Mesodermal cell (in vitro differentiated cells): ENCODE results near the gene FBXO40.

Experiments
- H3K27ac ChIP-seq: 2 replicates; pipeline ENCODE4 v1.7.0; 2013; ENCODE audit warnings: mild to moderate bottlenecking, low read depth, low read length, moderate library complexity; ENCODE audit not compliant: severe bottlenecking
- H3K36me3 ChIP-seq: 2 replicates; pipeline ENCODE4 v1.7.1; 2013; ENCODE audit warnings: mild to moderate bottlenecking, low read length, moderate library complexity; ENCODE audit not compliant: control insufficient read depth, insufficient read depth
- H3K4me1 ChIP-seq: one replicate; pipeline ENCODE4 v1.7.1; 2013; ENCODE audit warnings: mild to moderate bottlenecking, low read length; ENCODE audit not compliant: insufficient read depth, control insufficient read depth, poor library complexity, severe bottlenecking
- H3K4me3 ChIP-seq: 2 replicates; pipeline ENCODE4 v1.7.0; 2013; ENCODE audit warnings: low read length, control low read depth, mild to moderate bottlenecking; ENCODE audit not compliant: insufficient read depth, poor library complexity, severe bottlenecking; ENCODE audit errors: extremely low read depth
- H3K9me3 ChIP-seq: 2 replicates; pipeline ENCODE4 v1.7.1; 2013; ENCODE audit warnings: mild to moderate bottlenecking, low read length, moderate library complexity; ENCODE audit not compliant: control insufficient read depth
- WGBS, 2 experiments: methylation state at CpG; one replicate each; pipeline ENCODE4 v1.1.5; 2013; ENCODE audit warnings: missing lambda C conversion rate in 2 of 2; ENCODE audit not compliant: insufficient coverage in 2 of 2; 5-methylcytosine and 5-hydroxymethylcytosine counted together

The FBXO40 gene

GRCh38 chr3:121648219-121648958 lies 55.2 kb downstream of the FBXO40 start:
- Histone ChIP-seq H3K4me1 (no peaks in the 10 kb centered on the region), H3K9me3 (no peaks in the 10 kb centered on the region), H3K27ac (no peak overlapping the region), H3K36me3 (no peaks in the 10 kb centered on the region), H3K4me3 (no peak overlapping the region)
- 77 to 90% methylated on average over 5 of the region's 6 CpGs for WGBS, 2 experiments

- Histone ChIP-seq H3K4me3 (no peak overlapping the region), H3K4me1 (peaks cover 1% of the 10 kb centered on the region), H3K27ac (no peak overlapping the region), H3K9me3 (no peaks in the 10 kb centered on the region), H3K36me3 (no peaks in the 10 kb centered on the region)
Measured at GRCh38 chr3:121649645-121650044, 56.5 kb downstream of the FBXO40 start.

GRCh38 chr3:121651684-121652083 lies 58.5 kb downstream of the FBXO40 start:
- no peaks in the 10 kb centered on the region for H3K36me3 ChIP-seq
- no peak overlapping the region for H3K27ac ChIP-seq
- no peak overlapping the region for H3K4me3 ChIP-seq
- H3K9me3 ChIP-seq = no peaks in the 10 kb centered on the region
- H3K4me1 ChIP-seq = peaks cover 4% of the 10 kb centered on the region

- Histone ChIP-seq H3K36me3 (no peaks in the 10 kb centered on the region), H3K9me3 (no peaks in the 10 kb centered on the region), H3K4me1 (peaks cover 4% of the 10 kb centered on the region), H3K27ac (no peak overlapping the region), H3K4me3 (no peak overlapping the region)
- 79 to 100% methylated on average over 3 to 4 of the region's 6 CpGs for WGBS, 2 experiments
Measured at GRCh38 chr3:121654493-121655385, 61.6 kb downstream of the FBXO40 start.

- 86% methylated on average over 3 of the region's 6 CpGs; no CpG with 5 or more reads in 1 of the 2 experiments for WGBS, 2 experiments
- Histone ChIP-seq H3K4me1 (peaks cover 15% of the 10 kb centered on the region), H3K36me3 (peaks cover 25% of the 10 kb centered on the region), H3K9me3 (no peaks in the 10 kb centered on the region), H3K4me3 (no peak overlapping the region), H3K27ac (no peak overlapping the region)
Measured at GRCh38 chr3:121658716-121659435, 65.7 kb downstream of the FBXO40 start.

- Histone ChIP-seq H3K4me1 (peaks cover 20% of the 10 kb centered on the region), H3K9me3 (no peaks in the 10 kb centered on the region), H3K27ac (no peak overlapping the region), H3K36me3 (peaks cover 32% of the 10 kb centered on the region), H3K4me3 (no peak overlapping the region)
- 95% methylated on average over 3 of the region's 3 CpGs; no CpG with 5 or more reads in 1 of the 2 experiments for WGBS, 2 experiments
Measured at GRCh38 chr3:121659586-121659985, 66.4 kb downstream of the FBXO40 start.

- H3K4me1 ChIP-seq = peaks cover 22% of the 10 kb centered on the region
- WGBS, 2 experiments = 94% methylated on average over 8 to 9 of the region's 9 CpGs
- H3K27ac ChIP-seq = peak within 1 kb of the TSS; percentile 43
- no peaks in the 10 kb centered on the region for H3K9me3 ChIP-seq
- peaks cover 41% of the 10 kb centered on the region for H3K36me3 ChIP-seq
- no peak within 1 kb of the TSS for H3K4me3 ChIP-seq
Measured at GRCh38 chr3:121660356-121661171, 67.4 kb downstream of the FBXO40 start, which contains the start of gene HCLS1. HCLS1 (minus strand) TSS chr3:121660903; CDS start chr3:121658347, 2,556 bp downstream.

GRCh38 chr3:121661376-121661775 lies 68.2 kb downstream of the FBXO40 start:
- Histone ChIP-seq H3K4me1 (peaks cover 22% of the 10 kb centered on the region), H3K27ac (peak overlapping the region; percentile 43), H3K36me3 (peaks cover 49% of the 10 kb centered on the region), H3K4me3 (no peak overlapping the region), H3K9me3 (no peaks in the 10 kb centered on the region)
- WGBS, 2 experiments = 97 to 98% methylated on average over 5 to 6 of the region's 6 CpGs

GRCh38 chr3:121662742-121663141 lies 69.6 kb downstream of the FBXO40 start:
- Histone ChIP-seq H3K27ac (no peak overlapping the region), H3K4me1 (peaks cover 22% of the 10 kb centered on the region), H3K4me3 (no peak overlapping the region), H3K9me3 (no peaks in the 10 kb centered on the region), H3K36me3 (peaks cover 63% of the 10 kb centered on the region)
